Brain microvascular endothelial cell (primary cell): ENCODE data around the gene CCNE1.
A peak's percentile ranks its signal among the peaks of the same experiment; 100 is the strongest.

ENCODE experiments used
- DNase-seq: peaks from one replicate; pipeline ENCODE4 v3.0.0-alpha.2; 2020
- H3K27ac ChIP-seq: fragments of 250-450 bp; sonication (Bioruptor Pico); 2 replicates; pipeline ENCODE4 v1.5.1; 2020; ENCODE audit warnings: mild to moderate bottlenecking, moderate library complexity
- H3K27me3 ChIP-seq: fragments of 250-450 bp; sonication (Bioruptor Pico); replicated peaks from 2 replicates; pipeline ENCODE4 v1.5.1; 2020; ENCODE audit warnings: mild to moderate bottlenecking
- H3K36me3 ChIP-seq: fragments of 250-450 bp; sonication (Bioruptor Pico); replicated peaks from 2 replicates; pipeline ENCODE4 v1.5.1; 2020; ENCODE audit warnings: mild to moderate bottlenecking
- H3K4me3 ChIP-seq: 2 replicates; pipeline ENCODE4 v1.5.1; 2011; ENCODE audit warnings: low read depth, mild to moderate bottlenecking, control low read depth, low read length, moderate library complexity
- CTCF ChIP-seq: IDR thresholded peaks from 2 replicates; pipeline ENCODE4 v1.5.1; 2011; ENCODE audit warnings: low read depth, mild to moderate bottlenecking, moderate library complexity, low read length, control low read depth, inconsistent platforms; ENCODE audit errors: missing control alignments
- in situ Hi-C: cut with HindIII; loops from 2 replicates; pipeline ENCODE4 v1.10.0; 2017; ENCODE audit warnings: low sequenced_read_pairs, low pct_ligation_motif_present

The CCNE1 gene

GRCh38 chr19:29811125-29812079, at the start of gene CCNE1:
Gene CCNE1 (plus strand): TSS chr19:29811991. CDS start chr19:29812556, 565 bp downstream.
- H3K4me3 ChIP-seq: peak within 1 kb of the TSS; percentile 53
- peak; percentile 74 for DNase-seq
- H3K36me3 ChIP-seq: no peaks in the 10 kb centered on the region
- in situ Hi-C loops: no loop called here
- H3K27me3 ChIP-seq: no peaks in the 10 kb centered on the region
- no peak within 1 kb of the TSS for H3K27ac ChIP-seq
- TF ChIP-seq CTCF: no peak

GRCh38 chr19:29763196-29763595, 48.6 kb upstream of the CCNE1 start:
- no peak for TF ChIP-seq CTCF
- Histone ChIP-seq H3K27ac (no peak overlapping the region), H3K27me3 (no peaks in the 10 kb centered on the region), H3K4me3 (no peak overlapping the region), H3K36me3 (no peaks in the 10 kb centered on the region)
- in situ Hi-C loops: no loop called here
- DNase-seq: no peak

- no peak for DNase-seq
- TF ChIP-seq CTCF: no peak
- H3K27me3 ChIP-seq: no peaks in the 10 kb centered on the region
- no peak overlapping the region for H3K4me3 ChIP-seq
- H3K36me3 ChIP-seq: no peaks in the 10 kb centered on the region
- H3K27ac ChIP-seq: no peak overlapping the region
- in situ Hi-C loops: no loop called here
Observed at GRCh38 chr19:29764361-29764760, 47.4 kb upstream of the CCNE1 start.

GRCh38 chr19:29766100-29766499, 45.7 kb upstream of the CCNE1 start:
- Histone ChIP-seq H3K27me3 (no peaks in the 10 kb centered on the region), H3K36me3 (no peaks in the 10 kb centered on the region), H3K4me3 (no peak overlapping the region), H3K27ac (no peak overlapping the region)
- no peak for DNase-seq
- in situ Hi-C loops: no loop called here
- TF ChIP-seq CTCF: no peak

GRCh38 chr19:29767039-29767735, 44.6 kb upstream of the CCNE1 start:
- no peak for TF ChIP-seq CTCF
- no peak for DNase-seq
- in situ Hi-C loops: no loop called here
- H3K36me3 ChIP-seq: no peaks in the 10 kb centered on the region
- no peak overlapping the region for H3K4me3 ChIP-seq
- H3K27ac ChIP-seq: no peak overlapping the region
- H3K27me3 ChIP-seq: no peaks in the 10 kb centered on the region
